HepG2 (cell line): ENCODE results near the gene ASPRV1. TPM values are rescaled to one million over a fixed set of nuclear protein-coding genes. Genes with fewer than 3 reads are reported as not detected.

Experiments used
- ATAC-seq: fragments of 200-7000 bp; cut with Tn5 transposase; 3 replicates; pipeline ENCODE4 v1.9.1; 2020; ENCODE audit warnings: mild to moderate bottlenecking, moderate library complexity
- BruUV-seq: library from RNA; stranded (reverse); fragments of 400-500 nt; replicated peaks from 2 replicates; lab custom pipeline; 2021; lab: Mats Ljungman, UMichigan
- CTCF ChIA-PET: fragments of 300-600 bp; formaldehyde crosslinking; extraction: SDS; loops from one replicate; lab custom pipeline; 2021; ENCODE audit warnings: low total read pairs, inconsistent platforms, low intra/inter-chr PET ratio; lab: Yijun Ruan, JAX
- POLR2A ChIA-PET: fragments of 350-600 bp; sonication (Branson Sonifier 250); formaldehyde crosslinking; loops from one replicate; lab custom pipeline; 2020; ENCODE audit warnings: antibody characterized with exemption, inconsistent platforms; lab: Yijun Ruan, JAX
- DNase-seq: peaks from one replicate; pipeline ENCODE4 v3.0.0-alpha.2; 2015; ENCODE audit warnings: low spot score
- FAIRE-seq: peaks from 3 replicates; lab custom pipeline; 2011; peaks lifted over from hg19 to GRCh38; lab: Jason Lieb, UNC
- H2AFZ ChIP-seq: one replicate; pipeline ENCODE4 v1.6.1; 2011; ENCODE audit warnings: low read length, inconsistent platforms
- H3K27ac ChIP-seq: fragments of 300-600 bp; 3 replicates; pipeline ENCODE4 v1.8.0; 2011; ENCODE audit warnings: mixed run types, mild to moderate bottlenecking, mixed read lengths, low read length, inconsistent platforms; ENCODE audit not compliant: insufficient read depth; ENCODE audit errors: extremely low read length
- H3K27me3 ChIP-seq, 2 experiments: fragments of 200-600 bp in 1 of 2; 2 replicates in 1 of 2; 3 replicates in 1 of 2; pipeline versions ENCODE4 v1.6.0 to v1.8.0; 2011; ENCODE audit warnings: low read length in 2 of 2, mild to moderate bottlenecking in 2 of 2, moderate library complexity in 2 of 2, inconsistent platforms in 1 of 2; ENCODE audit not compliant: insufficient read depth in 2 of 2, control insufficient read depth in 1 of 2
- H3K36me3 ChIP-seq, 2 experiments: fragments of 200-600 bp in 1 of 2; replicated peaks in 1 of 2; 2 replicates in 1 of 2; 3 replicates in 1 of 2; pipeline versions ENCODE4 v1.5.1 to v1.8.0; 2011; ENCODE audit warnings: low read length in 2 of 2, inconsistent platforms in 1 of 2; ENCODE audit not compliant: insufficient read depth in 2 of 2, control insufficient read depth in 1 of 2
- H3K4me1 ChIP-seq: 2 replicates; pipeline ENCODE4 v1.5.1; 2012; ENCODE audit warnings: low read length, inconsistent platforms; ENCODE audit not compliant: insufficient read depth
- H3K4me2 ChIP-seq: 2 replicates; pipeline ENCODE4 v1.6.0; 2011; ENCODE audit warnings: low read depth, low read length, inconsistent platforms
- H3K4me3 ChIP-seq, 3 experiments: fragments of 200-600 bp in 1 of 3; sonication (generic), shearing (Covaris generic) in 1 of 3; replicated peaks in 1 of 3; 2 replicates each; pipeline ENCODE4 v1.5.1; 2011 to 2016; ENCODE audit warnings: low read length in 3 of 3, inconsistent platforms in 2 of 3, low read depth in 2 of 3, mild to moderate bottlenecking in 2 of 3, control low read depth in 1 of 3, mixed read lengths in 1 of 3; ENCODE audit not compliant: insufficient read depth in 1 of 3
- H3K79me2 ChIP-seq: one replicate; pipeline ENCODE4 v1.6.1; 2011; ENCODE audit warnings: low read length, inconsistent platforms; ENCODE audit not compliant: insufficient read depth
- H3K9ac ChIP-seq: 2 replicates; pipeline ENCODE4 v1.6.0; 2011; ENCODE audit warnings: mild to moderate bottlenecking, low read depth, low read length, inconsistent platforms; ENCODE audit not compliant: insufficient read depth
- H3K9me3 ChIP-seq: 2 replicates; pipeline ENCODE4 v1.5.1; 2012; ENCODE audit warnings: mild to moderate bottlenecking, low read length
- H4K20me1 ChIP-seq: 2 replicates; pipeline ENCODE4 v1.6.0; 2011; ENCODE audit warnings: inconsistent platforms, mild to moderate bottlenecking, low read length, moderate library complexity; ENCODE audit not compliant: insufficient read depth
- AKAP8 ChIP-seq: sonication (generic); formaldehyde crosslinking; IDR thresholded peaks from 2 replicates; pipeline ENCODE4 v1.5.1; 2020; ENCODE audit warnings: mild to moderate bottlenecking, missing genetic modification reagents
- CREB1 ChIP-seq, 2 experiments: fragments of 450-650 bp in 1 of 2; IDR thresholded peaks; 2 replicates each; pipeline ENCODE4 v1.6.1; 2016 to 2017; ENCODE audit warnings: control low read depth in 1 of 2, mild to moderate bottlenecking in 1 of 2, missing compliant biosample characterization in 1 of 2, missing genetic modification characterization in 1 of 2
- CREB3 ChIP-seq: sonication (generic); formaldehyde crosslinking; IDR thresholded peaks from 2 replicates; pipeline ENCODE4 v1.5.0; 2020; ENCODE audit warnings: missing genetic modification reagents
- FOXP1 ChIP-seq, 2 experiments: fragments of 450-650 bp in 1 of 2; IDR thresholded peaks; 2 replicates each; pipeline ENCODE4 v1.6.1; 2017 to 2018; ENCODE audit warnings: antibody characterized with exemption in 1 of 2
- FOXP4 ChIP-seq: sonication (generic); formaldehyde crosslinking; IDR thresholded peaks from 2 replicates; pipeline ENCODE4 v1.4.0; 2020; ENCODE audit warnings: missing genetic modification reagents
- SOX5 ChIP-seq: IDR thresholded peaks from 2 replicates; pipeline ENCODE4 v1.6.1; 2016; ENCODE audit warnings: borderline replicate concordance
- TRIM24 ChIP-seq: sonication (generic); formaldehyde crosslinking; IDR thresholded peaks from 2 replicates; pipeline ENCODE4 v1.8.0; 2022; ENCODE audit warnings: mild to moderate bottlenecking, missing genetic modification reagents
- ZMAT5 ChIP-seq: sonication (generic); formaldehyde crosslinking; IDR thresholded peaks from 2 replicates; pipeline ENCODE4 v1.5.0; 2020; ENCODE audit warnings: mild to moderate bottlenecking, low read depth, missing genetic modification reagents, borderline replicate concordance
- ZMYM4 ChIP-seq: sonication (generic); formaldehyde crosslinking; IDR thresholded peaks from 2 replicates; pipeline ENCODE4 v1.8.1; 2023; ENCODE audit warnings: mild to moderate bottlenecking, missing genetic modification reagents
- ZNF615 ChIP-seq: sonication (generic); formaldehyde crosslinking; IDR thresholded peaks from 2 replicates; pipeline ENCODE4 v1.5.0; 2020; ENCODE audit warnings: mild to moderate bottlenecking, missing genetic modification reagents, borderline replicate concordance
- WGBS: methylation state at CpG from one replicate; pipeline ENCODE4 v1.1.6; 2017; ENCODE audit warnings: low lambda C conversion rate; 5-methylcytosine and 5-hydroxymethylcytosine counted together
- in situ Hi-C: cut with HindIII; loops from 2 replicates; pipeline ENCODE4 v1.10.0; 2017; ENCODE audit warnings: low pct_unique_long_range_greater_than_20kb; ENCODE audit not compliant: extremely low pct_ligation_motif_present
- intact Hi-C: fragments of 100-400 bp; cut with micrococcal nuclease; formaldehyde crosslinking; loops from one replicate; pipeline ENCODE4 v1.10.0; 2022; ENCODE audit not compliant: unreplicated experiment
- polyA plus RNA-seq, 8 experiments: library from polyadenylated mRNA; depleted of rRNA in 3 of 8; stranded (reverse) in 7 of 8; unstranded in 1 of 8; fragments of >200 nt; fragmentation: Illumina TruSeq in 4 of 8; extraction: Trizol in 4 of 8; gene quantifications; 2 replicates each; pipeline versions ENCODE4 v1.2.1 to v1.2.3, GENCODE V29; 2011 to 2016; ENCODE audit warnings: low read depth in 4 of 8, missing spikeins in 1 of 8, mixed read lengths in 1 of 8; ENCODE audit not compliant: insufficient read depth in 1 of 8
- total RNA-seq, 5 experiments: library from RNA; depleted of rRNA; stranded (reverse); fragments of >200 nt; fragmentation: Illumina TruSeq; extraction: Trizol; gene quantifications; 2 replicates each; pipeline ENCODE4 v1.2.3, GENCODE V29; 2016; ENCODE audit warnings: low read depth in 1 of 5

ASPRV1 gene
- total and polyA plus RNA-seq, 2 of the 13 experiments (the other 11 are each of a cell fraction or from before 2014, with no cell fraction given) = 0.40 to 0.48 TPM

GRCh38 chr2:69977906-69978482, 16.6 kb upstream of the ASPRV1 start:
- no peak overlapping the region for H3K9ac ChIP-seq
- TF ChIP-seq ZNF615 (CRISPR knock-in tag) (no peak), SOX5 (CRISPR knock-in tag) (no peak), FOXP4 (CRISPR knock-in tag) (no peak), TRIM24 (CRISPR knock-in tag) (no peak), ZMAT5 (CRISPR knock-in tag) (no peak), ZMYM4 (CRISPR knock-in tag) (no peak), AKAP8 (no peak), FOXP1 (IDR thresholded peaks at IDR 0.05) (no peak), FOXP1 (CRISPR knock-in tag; IDR thresholded peaks at IDR 0.05) (no peak), CREB3 (CRISPR knock-in tag) (no peak), CREB1 (IDR thresholded peaks at IDR 0.05) (no peak), CREB1 (CRISPR knock-in tag; IDR thresholded peaks at IDR 0.05) (no peak)
- TF ChIP-seq, all 625 proteins: peak for 0
- FAIRE-seq (no peak), ATAC-seq (peak; percentile 8; the same call in 1 of the 3 replicates), DNase-seq (no peak)
- peaks cover 54% of the 10 kb centered on the region for H3K4me1 ChIP-seq
- no peaks in the 10 kb centered on the region for H3K9me3 ChIP-seq
- no peak overlapping the region for H3K4me3 ChIP-seq
- no peak overlapping the region for H3K4me2 ChIP-seq
- H4K20me1 ChIP-seq = no peaks in the 10 kb centered on the region
- H3K27ac ChIP-seq = no peak overlapping the region
- H2AFZ ChIP-seq = no peak overlapping the region
- POLR2A ChIA-PET = interaction anchor here (0.5 to 1.2 kb wide), 3 partner anchors 63 to 130 kb away, joined by 3 to 5 read pairs (median 3); partner anchors contain the start of gene MXD1
- H3K27me3 ChIP-seq = no peaks in the 10 kb centered on the region
- intact Hi-C loops (no loop called here), in situ Hi-C loops (no loop called here)
- no TSS peak for BruUV-seq
- H3K36me3 ChIP-seq = no peaks in the 10 kb centered on the region
- CTCF ChIA-PET = no interaction called here
- no peaks in the 10 kb centered on the region for H3K79me2 ChIP-seq
- 91% methylated on average over 4 of the region's 4 CpGs for WGBS
